H54 (cell line): ENCODE results near the gene AQP12A.
"Not testable (repeated sequence)": the region's sequence is repeated elsewhere in the genome, so short reads cannot be mapped to it uniquely, and the experiment has no call there.

Experiments
- DNase-seq: peaks from one replicate; pipeline ENCODE4 v3.0.0; 2011; ENCODE audit warnings: low spot score, mixed read lengths; ENCODE audit not compliant: insufficient read length
- FAIRE-seq: peaks from 3 replicates; lab custom pipeline; 2011; peaks lifted over from hg19 to GRCh38; lab: Jason Lieb, UNC
- POLR2A ChIP-seq: IDR thresholded peaks from 2 replicates; pipeline ENCODE4 v1.6.1; 2011; ENCODE audit warnings: low read depth, mild to moderate bottlenecking, low read length

Gene AQP12A

GRCh38 chr2:240648155-240648649, 43.5 kb upstream of the AQP12A start:
- no peak for TF ChIP-seq POLR2A
- FAIRE-seq (no peak), DNase-seq (no peak)

- FAIRE-seq (no peak), DNase-seq (no peak)
- TF ChIP-seq POLR2A = no peak
Observed at GRCh38 chr2:240648650-240649275, 42.9 kb upstream of the AQP12A start.

DNA sequence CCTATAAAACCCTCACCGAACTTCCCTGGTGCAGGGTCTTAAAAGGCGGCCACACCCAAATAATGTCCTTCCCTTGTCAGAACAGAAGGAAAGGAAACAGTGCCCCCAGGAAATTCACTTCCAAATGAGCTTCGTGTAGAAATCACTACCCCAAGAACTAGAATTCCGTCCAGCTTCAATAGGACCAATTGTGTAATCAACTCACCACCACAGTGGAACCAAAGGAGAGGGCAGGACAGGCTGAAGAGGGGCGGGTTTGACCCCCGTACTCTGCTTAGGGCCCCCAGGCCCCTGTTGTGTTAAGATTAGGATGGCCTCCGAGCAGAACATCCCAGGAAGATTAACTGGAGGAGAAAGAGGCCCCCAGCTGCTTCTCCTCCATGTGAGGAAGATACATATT, 42.3 kb upstream of the AQP12A start:
- FAIRE-seq = no peak

GRCh38 chr2:240650254-240650965, 41.3 kb upstream of the AQP12A start:
- no peak for TF ChIP-seq POLR2A
- FAIRE-seq (no peak), DNase-seq (no peak)

More for the DNA sequence above, 42.3 kb upstream of the AQP12A start:
- no peak for DNase-seq
- TF ChIP-seq POLR2A = no peak

- TF ChIP-seq POLR2A = no peak
- DNase-seq = no peak
- FAIRE-seq = no peak
Observed at GRCh38 chr2:240651185-240651584, 40.5 kb upstream of the AQP12A start.

DNA sequence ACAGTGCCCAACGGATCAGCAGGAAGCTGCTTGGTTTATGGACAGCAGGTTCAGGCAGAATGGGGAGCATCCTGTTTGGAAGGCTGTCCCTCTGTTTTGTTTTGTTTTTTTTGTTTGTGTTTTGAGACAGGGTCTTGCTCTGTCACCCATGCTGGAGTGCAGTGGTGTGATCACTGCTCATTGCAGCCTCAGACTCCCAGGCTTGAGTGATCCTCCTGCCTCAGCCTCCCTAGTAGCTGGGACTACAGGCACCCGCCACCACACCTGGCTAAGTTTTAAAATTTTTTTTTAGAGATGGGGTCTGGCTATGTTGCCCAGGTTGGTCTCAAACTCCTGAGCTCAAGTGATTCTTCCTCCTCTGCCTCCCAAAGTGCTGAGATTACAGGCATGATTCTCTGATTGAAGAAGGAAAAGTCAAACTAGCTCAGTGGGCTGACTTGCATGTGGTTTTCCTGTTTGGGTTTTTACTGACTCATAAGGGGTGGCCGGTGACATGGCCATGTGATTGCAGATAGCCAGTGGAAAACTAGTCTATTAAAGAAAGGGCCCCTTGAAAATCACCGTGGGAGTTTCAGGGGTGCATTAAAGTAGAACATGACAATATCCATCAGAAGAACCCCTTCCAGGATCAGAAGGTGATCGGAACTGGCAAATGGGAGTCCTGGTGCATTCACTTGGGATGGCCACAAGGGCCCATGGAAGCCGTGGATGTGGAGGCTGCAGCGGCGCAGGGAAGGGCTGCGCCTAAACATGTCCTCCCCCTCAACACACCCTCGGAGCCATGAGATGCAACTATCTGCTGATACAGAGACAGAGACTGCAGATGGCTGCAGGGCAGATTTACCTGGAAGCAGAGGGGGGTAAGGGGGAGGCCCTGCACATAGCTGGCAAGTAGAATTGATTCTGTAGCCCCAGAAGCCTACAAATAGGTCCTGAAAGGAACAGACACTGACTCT, 35.5 kb upstream of the AQP12A start:
- peak; percentile 63 for DNase-seq
- no peak for FAIRE-seq
- TF ChIP-seq POLR2A = no peak

DNA sequence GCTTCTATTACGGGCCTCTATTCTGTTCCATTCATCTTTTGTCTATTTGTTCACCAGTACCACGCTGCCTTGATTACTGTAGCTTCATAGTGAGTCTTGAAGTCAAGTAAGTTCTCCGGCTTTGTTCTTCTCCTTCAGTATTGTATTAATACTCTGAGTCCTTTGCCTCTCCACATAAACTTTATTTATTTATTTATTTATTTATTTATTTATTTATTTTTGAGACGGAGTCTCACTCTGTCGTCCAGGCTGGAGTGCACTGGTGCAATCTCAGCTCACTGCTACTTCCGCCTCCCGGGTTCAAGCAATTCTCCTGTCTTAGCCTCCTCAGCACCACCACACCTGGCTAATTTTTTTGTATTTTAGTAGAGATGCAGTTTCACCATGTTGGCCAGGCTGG, 31.8 kb upstream of the AQP12A start:
- not testable (repeated sequence) for DNase-seq, FAIRE-seq

- DNase-seq = no peak
- TF ChIP-seq POLR2A = no peak
- no peak for FAIRE-seq
Observed at GRCh38 chr2:240662681-240663080, 29.0 kb upstream of the AQP12A start.

DNA sequence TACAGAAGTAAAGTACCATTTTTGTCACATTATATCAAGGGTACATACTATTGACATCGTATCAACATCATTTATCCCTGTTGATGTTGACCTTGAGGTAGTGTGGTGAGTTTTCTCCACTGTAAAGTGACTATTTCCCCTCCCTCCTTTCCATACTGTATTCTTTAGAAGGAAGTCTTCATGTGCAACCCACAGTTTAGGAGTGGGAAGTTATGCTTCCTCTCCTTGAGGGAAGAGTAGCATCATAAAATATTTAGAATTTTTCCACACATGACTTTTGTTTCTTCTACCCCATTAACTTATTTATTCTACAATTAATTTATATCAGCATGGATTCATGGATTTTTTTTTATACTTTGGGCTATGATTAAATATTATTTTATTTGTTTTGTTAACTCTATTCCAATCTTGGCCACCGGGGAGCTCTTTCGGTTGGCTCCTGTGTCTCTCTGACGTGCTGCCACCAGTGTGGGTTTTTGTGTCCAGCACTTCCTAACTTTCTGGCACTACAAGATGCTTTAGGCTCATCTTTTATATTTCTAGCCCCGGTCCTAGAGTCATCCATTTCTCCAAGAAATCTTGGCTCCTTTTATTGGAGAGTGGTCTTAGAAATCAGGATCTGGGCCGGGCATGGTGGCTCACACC, 28.0 kb upstream of the AQP12A start:
- TF ChIP-seq POLR2A = no peak
- DNase-seq (no peak), FAIRE-seq (no peak)

GRCh38 chr2:240664622-240665021, 27.0 kb upstream of the AQP12A start:
- DNase-seq (no peak), FAIRE-seq (no peak)

GRCh38 chr2:240670402-240670801, 21.3 kb upstream of the AQP12A start:
- FAIRE-seq (no peak), DNase-seq (no peak)
- TF ChIP-seq POLR2A = no peak

More at GRCh38 chr2:240664622-240665021, 27.0 kb upstream of the AQP12A start:
- no peak for TF ChIP-seq POLR2A

- FAIRE-seq = no peak
- DNase-seq = no peak
- no peak for TF ChIP-seq POLR2A
Observed at GRCh38 chr2:240670950-240671349, 20.7 kb upstream of the AQP12A start.

DNA sequence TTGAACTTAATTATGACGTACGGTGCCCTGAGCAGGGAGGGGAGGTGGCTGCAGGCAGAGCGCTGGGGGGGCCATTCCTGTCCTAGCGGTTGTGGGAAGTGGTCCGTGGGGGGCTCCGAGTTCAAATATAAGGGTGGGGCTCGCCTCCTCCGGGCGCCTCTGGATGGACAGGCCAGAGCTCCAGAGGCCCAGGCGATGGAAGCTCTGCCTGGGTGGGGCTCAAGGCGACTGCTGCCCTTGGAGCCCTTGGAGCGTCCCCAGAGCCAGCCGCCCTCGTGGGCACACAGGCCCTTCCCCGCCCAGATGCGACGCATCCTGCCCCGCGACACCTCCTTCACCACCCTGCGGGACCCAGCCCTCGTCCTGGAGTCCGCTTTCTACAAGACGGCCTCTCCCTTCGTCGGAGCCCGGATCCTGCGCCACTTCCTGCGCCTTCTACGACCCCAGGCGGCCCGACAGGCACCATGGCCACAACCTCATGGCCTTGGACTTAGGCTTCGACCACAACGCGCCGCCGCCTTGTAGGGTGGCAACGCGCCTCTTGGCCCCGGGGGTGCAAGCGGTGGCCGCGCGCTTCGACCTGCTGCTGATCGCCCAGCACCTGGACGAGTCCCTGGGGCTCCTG, 19.5 kb upstream of the AQP12A start:
- DNase-seq (no peak), FAIRE-seq (no peak)
- no peak for TF ChIP-seq POLR2A
